ENCODE results near the gene USP48.

DNA sequence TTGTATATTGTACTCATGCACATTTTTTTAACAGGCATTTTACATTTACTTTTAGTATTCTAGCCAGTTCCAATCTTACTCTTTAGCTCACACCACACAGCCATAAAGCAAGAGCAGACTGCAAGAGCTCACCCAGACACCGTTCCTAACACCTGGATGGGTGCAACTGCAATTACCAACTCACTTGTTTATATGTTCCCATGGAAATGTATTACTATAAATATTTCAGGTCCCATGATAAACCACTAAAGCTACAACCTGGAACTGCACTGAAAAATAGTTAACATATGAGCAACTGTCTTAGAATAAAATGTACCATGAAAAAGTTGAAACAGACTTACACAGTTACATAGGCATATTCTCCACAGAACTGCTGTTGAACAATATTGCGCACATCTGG lies 30.8 kb downstream of the USP48 start:
- TF ChIP-seq POLR2A (IDR thresholded peaks at IDR 0.05) (no peak), POLR2AphosphoS5 (IDR thresholded peaks at IDR 0.05) (no peak)
- TF ChIP-seq, protein P1, sequence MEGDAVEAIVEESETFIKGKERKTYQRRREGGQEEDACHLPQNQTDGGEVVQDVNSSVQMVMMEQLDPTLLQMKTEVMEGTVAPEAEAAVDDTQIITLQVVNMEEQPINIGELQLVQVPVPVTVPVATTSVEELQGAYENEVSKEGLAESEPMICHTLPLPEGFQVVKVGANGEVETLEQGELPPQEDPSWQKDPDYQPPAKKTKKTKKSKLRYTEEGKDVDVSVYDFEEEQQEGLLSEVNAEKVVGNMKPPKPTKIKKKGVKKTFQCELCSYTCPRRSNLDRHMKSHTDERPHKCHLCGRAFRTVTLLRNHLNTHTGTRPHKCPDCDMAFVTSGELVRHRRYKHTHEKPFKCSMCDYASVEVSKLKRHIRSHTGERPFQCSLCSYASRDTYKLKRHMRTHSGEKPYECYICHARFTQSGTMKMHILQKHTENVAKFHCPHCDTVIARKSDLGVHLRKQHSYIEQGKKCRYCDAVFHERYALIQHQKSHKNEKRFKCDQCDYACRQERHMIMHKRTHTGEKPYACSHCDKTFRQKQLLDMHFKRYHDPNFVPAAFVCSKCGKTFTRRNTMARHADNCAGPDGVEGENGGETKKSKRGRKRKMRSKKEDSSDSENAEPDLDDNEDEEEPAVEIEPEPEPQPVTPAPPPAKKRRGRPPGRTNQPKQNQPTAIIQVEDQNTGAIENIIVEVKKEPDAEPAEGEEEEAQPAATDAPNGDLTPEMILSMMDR (IDR thresholded peaks at IDR 0.05): no peak
